PC-3 (cell line): Measurements from ENCODE around the gene NFATC1. TPM values are rescaled to one million over a fixed set of nuclear protein-coding genes. Genes with fewer than 3 reads are reported as not detected.

Source experiments
- ATAC-seq: fragments of 200-7000 bp; cut with Tn5 transposase; 2 replicates; pipeline ENCODE4 v1.9.1; 2020; ENCODE audit warnings: mild to moderate bottlenecking, moderate library complexity
- BruUV-seq: library from RNA; stranded (reverse); fragments of 400-500 nt; replicated peaks from 2 replicates; lab custom pipeline; 2021; lab: Mats Ljungman, UMichigan
- CTCF ChIA-PET: fragments of 300-600 bp; sonication (Branson Sonifier 250); formaldehyde crosslinking; loops from one replicate; lab custom pipeline; 2022; ENCODE audit warnings: antibody characterized with exemption; lab: Charles Lee
- POLR2A ChIA-PET: fragments of 300-600 bp; sonication (Branson Sonifier 250); formaldehyde crosslinking; loops from one replicate; lab custom pipeline; 2022; ENCODE audit warnings: antibody characterized with exemption; ENCODE audit not compliant: unreplicated experiment; lab: Charles Lee
- DNase-seq: peaks from one replicate; pipeline ENCODE4 v3.0.0-alpha.2; 2015
- H2AFZ ChIP-seq: fragments of 300-600 bp; sonication (generic); 2 replicates; pipeline ENCODE4 v1.6.0; 2016; ENCODE audit warnings: antibody characterized with exemption, low read length
- H3F3A ChIP-seq: fragments of 300-600 bp; sonication (generic); one replicate; pipeline ENCODE4 v1.6.0; 2017; ENCODE audit warnings: antibody characterized with exemption, low read length, control low read depth, mild to moderate bottlenecking; ENCODE audit not compliant: unreplicated experiment
- H3K27ac ChIP-seq: fragments of 300-600 bp; sonication (generic); 2 replicates; pipeline ENCODE4 v1.5.1; 2016; ENCODE audit warnings: mild to moderate bottlenecking, low read length
- H3K27me3 ChIP-seq: fragments of 300-600 bp; sonication (generic); 2 replicates; pipeline ENCODE4 v1.6.1; 2016; ENCODE audit warnings: low read length, mixed read lengths
- H3K36me3 ChIP-seq: fragments of 300-600 bp; sonication (generic); 2 replicates; pipeline ENCODE4 v1.6.1; 2016; ENCODE audit warnings: low read depth, mixed run types, low read length, mixed read lengths
- H3K4me1 ChIP-seq: fragments of 300-600 bp; sonication (generic); 2 replicates; pipeline ENCODE4 v1.5.1; 2016; ENCODE audit warnings: low read length; ENCODE audit not compliant: insufficient read depth
- H3K4me2 ChIP-seq: fragments of 300-600 bp; sonication (generic); 2 replicates; pipeline ENCODE4 v1.6.0; 2016; ENCODE audit warnings: low read length
- H3K4me3 ChIP-seq: fragments of 300-600 bp; sonication (generic); 2 replicates; pipeline ENCODE4 v1.5.1; 2016; ENCODE audit warnings: mild to moderate bottlenecking, low read length, mixed read lengths
- H3K79me2 ChIP-seq: fragments of 300-600 bp; sonication (generic); 2 replicates; pipeline ENCODE4 v1.6.1; 2017; ENCODE audit warnings: low read length, mixed read lengths
- H3K9ac ChIP-seq: fragments of 300-600 bp; sonication (generic); 2 replicates; pipeline ENCODE4 v1.6.0; 2016; ENCODE audit warnings: mild to moderate bottlenecking, low read length
- H3K9me2 ChIP-seq: fragments of 300-600 bp; sonication (generic); replicated peaks from 2 replicates; pipeline ENCODE4 v1.6.1; 2016; ENCODE audit warnings: mixed run types, low read length, mixed read lengths
- H3K9me3 ChIP-seq: fragments of 300-600 bp; sonication (generic); 2 replicates; pipeline ENCODE4 v1.6.1; 2016; ENCODE audit warnings: low read length, mixed read lengths
- H4K20me1 ChIP-seq: fragments of 300-600 bp; sonication (generic); 2 replicates; pipeline ENCODE4 v1.6.1; 2016; ENCODE audit warnings: low read length, mixed read lengths
- EZH2 ChIP-seq: fragments of 300-600 bp; sonication (generic); IDR thresholded peaks from one replicate; pipeline ENCODE4 v1.6.1; 2017; ENCODE audit warnings: antibody characterized with exemption, mild to moderate bottlenecking, low read length; ENCODE audit not compliant: unreplicated experiment
- EZH2phosphoT487 ChIP-seq: fragments of 300-600 bp; sonication (generic); IDR thresholded peaks from 2 replicates; pipeline ENCODE4 v1.6.1; 2018; ENCODE audit warnings: mild to moderate bottlenecking, antibody characterized with exemption, low read length, borderline replicate concordance
- intact Hi-C: fragments of 100-400 bp; cut with micrococcal nuclease; formaldehyde crosslinking; loops from 2 replicates; pipeline ENCODE4 v1.9.0; 2023
- total RNA-seq: library from RNA; depleted of rRNA; stranded (reverse); fragments of >200 nt; gene quantifications from 2 replicates; pipeline ENCODE4 v1.2.3, GENCODE V29; 2014
- TF ChIP-seq, protein P1 (sequence below): fragments of 300-600 bp; sonication (generic); conservative IDR thresholded peaks from 2 replicates; pipeline ENCODE4 v1.5.1; 2017; ENCODE audit warnings: antibody characterized with exemption, low read depth, mild to moderate bottlenecking, low read length

Gene NFATC1
- total RNA-seq, 1 experiment from 2014 or later = 5.9 TPM

DNA sequence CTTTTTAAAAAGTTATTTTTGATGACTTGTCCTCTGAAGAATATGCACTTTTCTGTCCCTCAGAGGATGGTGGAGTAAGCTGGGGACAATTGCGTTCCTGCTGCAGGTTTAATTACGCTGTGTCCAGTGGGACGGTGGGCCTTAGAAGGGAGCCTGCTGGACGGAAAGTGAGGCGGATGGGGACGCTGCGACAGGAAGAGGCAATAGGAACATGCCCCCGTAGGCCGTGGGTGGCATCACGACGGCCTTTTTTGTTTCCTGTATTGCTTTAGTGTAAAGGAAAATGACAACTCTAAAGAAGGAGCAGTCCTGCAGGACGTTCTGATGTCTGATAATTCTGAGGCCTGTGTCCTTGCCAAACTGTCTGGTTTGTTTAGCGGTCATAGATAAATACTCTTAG lies 121.6 kb downstream of the NFATC1 start:
- Histone ChIP-seq H3K79me2 (no peaks in the 10 kb centered on the region), H3K4me2 (no peak overlapping the region), H3K4me1 (no peaks in the 10 kb centered on the region), H3K36me3 (no peaks in the 10 kb centered on the region), H3F3A (no peaks in the 10 kb centered on the region), H3K27ac (no peak overlapping the region), H3K9ac (no peak overlapping the region), H3K9me2 (no peaks in the 10 kb centered on the region), H4K20me1 (no peaks in the 10 kb centered on the region), H2AFZ (no peak overlapping the region), H3K9me3 (no peaks in the 10 kb centered on the region), H3K27me3 (no peaks in the 10 kb centered on the region), H3K4me3 (no peak overlapping the region)
- CTCF ChIA-PET = no interaction called here
- DNase-seq (no peak), ATAC-seq (no peak)
- no TSS peak for BruUV-seq
- POLR2A ChIA-PET = no interaction called here
- TF ChIP-seq EZH2phosphoT487 = no peak
- TF ChIP-seq EZH2 = no peak
- TF ChIP-seq, protein P1, sequence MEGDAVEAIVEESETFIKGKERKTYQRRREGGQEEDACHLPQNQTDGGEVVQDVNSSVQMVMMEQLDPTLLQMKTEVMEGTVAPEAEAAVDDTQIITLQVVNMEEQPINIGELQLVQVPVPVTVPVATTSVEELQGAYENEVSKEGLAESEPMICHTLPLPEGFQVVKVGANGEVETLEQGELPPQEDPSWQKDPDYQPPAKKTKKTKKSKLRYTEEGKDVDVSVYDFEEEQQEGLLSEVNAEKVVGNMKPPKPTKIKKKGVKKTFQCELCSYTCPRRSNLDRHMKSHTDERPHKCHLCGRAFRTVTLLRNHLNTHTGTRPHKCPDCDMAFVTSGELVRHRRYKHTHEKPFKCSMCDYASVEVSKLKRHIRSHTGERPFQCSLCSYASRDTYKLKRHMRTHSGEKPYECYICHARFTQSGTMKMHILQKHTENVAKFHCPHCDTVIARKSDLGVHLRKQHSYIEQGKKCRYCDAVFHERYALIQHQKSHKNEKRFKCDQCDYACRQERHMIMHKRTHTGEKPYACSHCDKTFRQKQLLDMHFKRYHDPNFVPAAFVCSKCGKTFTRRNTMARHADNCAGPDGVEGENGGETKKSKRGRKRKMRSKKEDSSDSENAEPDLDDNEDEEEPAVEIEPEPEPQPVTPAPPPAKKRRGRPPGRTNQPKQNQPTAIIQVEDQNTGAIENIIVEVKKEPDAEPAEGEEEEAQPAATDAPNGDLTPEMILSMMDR = no peak
- intact Hi-C loops = no loop called here

DNA sequence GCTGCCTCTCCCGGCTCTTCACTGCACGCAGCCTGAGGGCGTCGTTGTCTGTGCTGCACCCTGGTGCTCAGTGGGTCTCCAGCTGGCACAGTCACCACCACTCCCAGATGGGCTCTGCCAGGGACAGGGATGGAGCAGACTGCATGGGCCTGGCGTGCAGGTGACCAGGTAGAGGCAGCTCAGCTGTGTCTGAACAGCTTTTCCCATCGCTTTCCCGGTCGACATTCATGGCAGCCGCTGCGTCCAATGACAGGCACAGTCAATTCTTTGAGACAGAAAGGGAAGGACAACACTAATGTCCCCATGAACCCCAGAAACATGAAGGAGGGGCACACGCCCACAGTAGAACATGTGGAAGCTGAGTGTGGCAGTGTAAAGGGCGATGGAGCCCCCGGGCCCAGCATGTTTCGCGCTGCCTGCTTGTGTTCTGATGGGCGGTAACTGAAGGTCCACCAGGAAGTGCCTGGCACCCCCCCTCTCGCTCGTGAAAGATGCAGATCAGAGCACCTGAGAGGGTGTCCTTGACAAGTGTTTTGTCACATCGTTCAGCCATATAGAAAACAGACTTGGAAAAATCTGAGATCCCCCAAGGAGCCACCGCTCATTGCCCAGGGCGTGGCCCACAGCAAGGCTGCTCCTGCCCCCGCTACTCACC lies 122.4 kb downstream of the NFATC1 start:
- no peaks in the 10 kb centered on the region for H4K20me1 ChIP-seq
- H3K4me1 ChIP-seq = no peaks in the 10 kb centered on the region
- no peaks in the 10 kb centered on the region for H3K9me2 ChIP-seq
- ATAC-seq (no peak), DNase-seq (no peak)
- H3K27ac ChIP-seq = no peak overlapping the region
- H3K9me3 ChIP-seq = no peaks in the 10 kb centered on the region
- H3K4me3 ChIP-seq = no peak overlapping the region
- intact Hi-C loops = no loop called here
- no peaks in the 10 kb centered on the region for H3K79me2 ChIP-seq
- H2AFZ ChIP-seq = no peak overlapping the region
- no peak overlapping the region for H3K9ac ChIP-seq
- ChIA-PET CTCF (no interaction called here), POLR2A (no interaction called here)
- no peaks in the 10 kb centered on the region for H3K27me3 ChIP-seq
- no peaks in the 10 kb centered on the region for H3F3A ChIP-seq
- H3K36me3 ChIP-seq = no peaks in the 10 kb centered on the region
- TF ChIP-seq EZH2 = no peak
- no peak for TF ChIP-seq EZH2phosphoT487
- TF ChIP-seq, protein P1 = no peak
- H3K4me2 ChIP-seq = no peak overlapping the region
- no TSS peak for BruUV-seq

GRCh38 chr18:79518683-79519128 lies 123.0 kb downstream of the NFATC1 start:
- Histone ChIP-seq H3K4me2 (no peak overlapping the region), H3K36me3 (no peaks in the 10 kb centered on the region), H3K9me2 (no peaks in the 10 kb centered on the region), H3K9me3 (no peaks in the 10 kb centered on the region), H3K79me2 (no peaks in the 10 kb centered on the region), H4K20me1 (no peaks in the 10 kb centered on the region), H3K4me1 (no peaks in the 10 kb centered on the region), H3K9ac (no peak overlapping the region), H3K4me3 (no peak overlapping the region), H2AFZ (no peak overlapping the region), H3F3A (no peaks in the 10 kb centered on the region), H3K27me3 (no peaks in the 10 kb centered on the region), H3K27ac (no peak overlapping the region)
- BruUV-seq = no TSS peak
- TF ChIP-seq EZH2phosphoT487 = no peak
- no peak for TF ChIP-seq EZH2
- TF ChIP-seq, protein P1 = no peak
- CTCF ChIA-PET = no interaction called here
- ATAC-seq = no peak
- DNase-seq = no peak
- intact Hi-C loops = no loop called here
- POLR2A ChIA-PET = no interaction called here
